Ishikawa (cell line): ENCODE data around the gene TLE6.

ENCODE experiments used
- CEBPB ChIP-seq: IDR thresholded peaks from 2 replicates; pipeline ENCODE4 v1.6.1; 2012
- CREB1 ChIP-seq: IDR thresholded peaks from 2 replicates; pipeline ENCODE4 v1.6.1; 2012; ENCODE audit warnings: low read depth
- EGR1 ChIP-seq: IDR thresholded peaks from 2 replicates; pipeline ENCODE4 v1.6.1; 2012
- EP300 ChIP-seq: IDR thresholded peaks from 2 replicates; pipeline ENCODE4 v1.6.1; 2012; ENCODE audit warnings: borderline replicate concordance
- FOXM1 ChIP-seq: IDR thresholded peaks from 2 replicates; pipeline ENCODE4 v1.6.1; 2012; ENCODE audit warnings: low read depth, borderline replicate concordance
- NFIC ChIP-seq: IDR thresholded peaks from 2 replicates; pipeline ENCODE4 v1.6.1; 2012
- RAD21 ChIP-seq: IDR thresholded peaks from 2 replicates; pipeline ENCODE4 v1.6.1; 2012; ENCODE audit warnings: low read depth
- TAF1 ChIP-seq: IDR thresholded peaks from 2 replicates; pipeline ENCODE4 v1.6.1; 2012; ENCODE audit warnings: low read depth, mild to moderate bottlenecking
- TCF12 ChIP-seq: IDR thresholded peaks from 2 replicates; pipeline ENCODE4 v1.6.1; 2012; ENCODE audit warnings: low read depth
- TEAD4 ChIP-seq: IDR thresholded peaks from 2 replicates; pipeline ENCODE4 v1.6.1; 2012
- YY1 ChIP-seq: IDR thresholded peaks from 2 replicates; pipeline ENCODE4 v1.6.1; 2012; ENCODE audit warnings: low read depth
- ZBTB7A ChIP-seq: IDR thresholded peaks from 2 replicates; pipeline ENCODE4 v1.6.1; 2012; ENCODE audit warnings: low read depth
- TF ChIP-seq, protein P1 (sequence below): IDR thresholded peaks from 2 replicates; pipeline ENCODE4 v1.6.1; 2012
- TF ChIP-seq, protein P2 (sequence below): IDR thresholded peaks from 2 replicates; pipeline ENCODE4 v1.6.1; 2012
- TF ChIP-seq, protein P3 (sequence below): IDR thresholded peaks from 2 replicates; pipeline ENCODE4 v1.6.1; 2012; ENCODE audit warnings: low read depth, mild to moderate bottlenecking

TLE6 gene

DNA sequence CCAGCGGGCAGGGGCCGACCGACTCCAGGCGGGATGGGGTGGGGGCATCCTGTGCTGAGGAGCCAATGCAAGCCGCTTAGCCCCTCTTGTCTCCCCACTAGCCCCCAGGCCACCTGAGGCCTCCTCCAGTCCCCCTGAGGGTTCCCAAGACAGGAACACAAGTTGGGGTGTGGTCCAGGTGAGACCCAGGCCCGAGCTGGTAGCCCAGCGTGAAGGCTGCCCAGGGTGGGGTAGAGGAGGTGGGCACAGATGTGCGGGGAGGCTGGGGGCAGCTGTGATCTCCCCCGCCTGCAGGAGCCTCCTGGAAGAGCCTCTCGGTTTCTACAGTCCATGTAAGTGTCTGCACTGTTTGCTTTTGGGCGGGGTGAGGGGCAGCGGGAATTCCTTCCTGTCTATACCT, 10.4 kb downstream of the TLE6 start:
- no peak for TF ChIP-seq YY1
- TF ChIP-seq FOXM1, result no peak
- TF ChIP-seq EGR1, result no peak
- TF ChIP-seq, protein P1, sequence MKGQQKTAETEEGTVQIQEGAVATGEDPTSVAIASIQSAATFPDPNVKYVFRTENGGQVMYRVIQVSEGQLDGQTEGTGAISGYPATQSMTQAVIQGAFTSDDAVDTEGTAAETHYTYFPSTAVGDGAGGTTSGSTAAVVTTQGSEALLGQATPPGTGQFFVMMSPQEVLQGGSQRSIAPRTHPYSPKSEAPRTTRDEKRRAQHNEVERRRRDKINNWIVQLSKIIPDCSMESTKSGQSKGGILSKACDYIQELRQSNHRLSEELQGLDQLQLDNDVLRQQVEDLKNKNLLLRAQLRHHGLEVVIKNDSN, result no peak
- no peak for TF ChIP-seq RAD21

DNA sequence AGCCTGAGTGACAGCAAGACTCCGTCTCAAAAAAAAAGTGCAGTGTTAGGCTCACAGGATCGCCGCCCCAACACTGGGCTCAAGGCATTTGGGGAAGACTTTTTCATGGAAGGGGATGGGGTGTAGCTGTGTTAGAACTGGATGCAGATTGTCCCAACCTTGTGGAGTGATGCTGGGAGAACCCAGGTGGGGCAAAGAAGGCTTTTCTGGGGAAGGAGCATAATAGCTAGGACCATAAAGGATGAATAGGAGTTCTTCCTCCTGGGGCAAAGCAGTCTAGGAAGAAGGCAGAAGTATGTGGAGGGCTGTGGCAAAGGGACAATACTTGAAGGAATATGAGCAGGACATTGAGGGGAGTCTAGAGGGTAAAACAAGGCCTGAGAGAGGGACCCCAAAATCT, 11.2 kb downstream of the TLE6 start:
- TF ChIP-seq CREB1 (no peak), YY1 (no peak), TAF1 (no peak), EGR1 (no peak), RAD21 (no peak), FOXM1 (no peak), TEAD4 (no peak), CEBPB (no peak), EP300 (no peak), TCF12 (no peak), NFIC (no peak)
- TF ChIP-seq, protein P2, sequence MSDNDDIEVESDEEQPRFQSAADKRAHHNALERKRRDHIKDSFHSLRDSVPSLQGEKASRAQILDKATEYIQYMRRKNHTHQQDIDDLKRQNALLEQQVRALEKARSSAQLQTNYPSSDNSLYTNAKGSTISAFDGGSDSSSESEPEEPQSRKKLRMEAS, result no peak
- TF ChIP-seq, protein P1, result no peak
- TF ChIP-seq, protein P3, sequence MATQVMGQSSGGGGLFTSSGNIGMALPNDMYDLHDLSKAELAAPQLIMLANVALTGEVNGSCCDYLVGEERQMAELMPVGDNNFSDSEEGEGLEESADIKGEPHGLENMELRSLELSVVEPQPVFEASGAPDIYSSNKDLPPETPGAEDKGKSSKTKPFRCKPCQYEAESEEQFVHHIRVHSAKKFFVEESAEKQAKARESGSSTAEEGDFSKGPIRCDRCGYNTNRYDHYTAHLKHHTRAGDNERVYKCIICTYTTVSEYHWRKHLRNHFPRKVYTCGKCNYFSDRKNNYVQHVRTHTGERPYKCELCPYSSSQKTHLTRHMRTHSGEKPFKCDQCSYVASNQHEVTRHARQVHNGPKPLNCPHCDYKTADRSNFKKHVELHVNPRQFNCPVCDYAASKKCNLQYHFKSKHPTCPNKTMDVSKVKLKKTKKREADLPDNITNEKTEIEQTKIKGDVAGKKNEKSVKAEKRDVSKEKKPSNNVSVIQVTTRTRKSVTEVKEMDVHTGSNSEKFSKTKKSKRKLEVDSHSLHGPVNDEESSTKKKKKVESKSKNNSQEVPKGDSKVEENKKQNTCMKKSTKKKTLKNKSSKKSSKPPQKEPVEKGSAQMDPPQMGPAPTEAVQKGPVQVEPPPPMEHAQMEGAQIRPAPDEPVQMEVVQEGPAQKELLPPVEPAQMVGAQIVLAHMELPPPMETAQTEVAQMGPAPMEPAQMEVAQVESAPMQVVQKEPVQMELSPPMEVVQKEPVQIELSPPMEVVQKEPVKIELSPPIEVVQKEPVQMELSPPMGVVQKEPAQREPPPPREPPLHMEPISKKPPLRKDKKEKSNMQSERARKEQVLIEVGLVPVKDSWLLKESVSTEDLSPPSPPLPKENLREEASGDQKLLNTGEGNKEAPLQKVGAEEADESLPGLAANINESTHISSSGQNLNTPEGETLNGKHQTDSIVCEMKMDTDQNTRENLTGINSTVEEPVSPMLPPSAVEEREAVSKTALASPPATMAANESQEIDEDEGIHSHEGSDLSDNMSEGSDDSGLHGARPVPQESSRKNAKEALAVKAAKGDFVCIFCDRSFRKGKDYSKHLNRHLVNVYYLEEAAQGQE, result no peak

DNA sequence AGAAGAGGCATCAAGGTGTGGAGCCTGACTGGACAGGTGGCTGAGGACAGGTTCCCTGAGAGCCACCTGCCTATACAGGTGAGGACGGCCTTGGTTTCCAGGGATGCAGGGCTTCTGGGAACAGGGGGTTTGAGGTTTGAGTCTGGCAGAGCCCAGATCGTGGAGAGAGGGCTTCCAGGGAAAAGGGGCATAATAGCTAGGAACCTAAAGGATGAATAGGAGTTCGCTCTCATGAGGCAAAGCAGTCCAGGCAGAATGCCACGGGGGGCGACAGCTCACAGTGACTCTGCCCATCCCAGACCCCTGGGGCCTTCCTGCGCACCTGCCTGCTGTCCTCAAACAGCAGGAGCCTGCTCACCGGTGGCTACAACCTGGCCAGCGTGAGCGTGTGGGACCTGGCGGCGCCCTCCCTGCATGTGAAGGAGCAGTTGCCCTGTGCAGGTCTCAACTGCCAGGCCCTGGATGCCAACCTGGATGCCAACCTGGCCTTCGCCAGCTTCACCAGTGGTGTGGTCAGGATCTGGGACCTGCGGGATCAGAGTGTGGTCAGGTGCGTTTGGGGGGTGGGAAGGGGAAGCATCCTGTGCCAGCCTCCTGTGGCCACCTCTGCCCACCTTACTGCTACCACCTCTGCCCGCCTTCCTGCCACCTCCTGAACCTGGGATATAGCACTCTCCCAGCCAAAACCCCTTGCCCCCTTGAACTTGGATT, 12.0 kb downstream of the TLE6 start:
- TF ChIP-seq, protein P2, result no peak
- TF ChIP-seq, protein P1, result no peak
- TF ChIP-seq YY1, result no peak
- no peak for TF ChIP-seq RAD21
- TF ChIP-seq NFIC, result no peak
- no peak for TF ChIP-seq ZBTB7A
- no peak for TF ChIP-seq TCF12

DNA sequence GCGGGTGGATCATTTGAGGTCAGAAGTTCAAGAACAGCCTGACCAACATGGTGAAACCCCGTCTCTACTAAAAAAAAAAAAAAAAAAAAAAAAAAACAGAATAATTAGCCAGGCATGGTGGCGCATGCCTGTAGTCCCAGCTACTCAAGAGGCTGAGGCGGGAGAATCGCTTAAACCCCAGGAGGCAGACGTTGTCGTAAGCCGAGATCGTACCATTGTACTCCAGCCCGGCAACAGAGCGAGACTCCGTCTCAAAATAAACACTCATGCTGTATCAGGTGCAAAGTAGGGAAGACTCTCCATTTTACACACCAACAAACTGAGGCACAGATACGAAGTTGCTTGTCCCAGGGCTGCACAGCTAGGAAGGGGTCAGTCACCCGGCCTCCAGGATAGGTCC, 15.6 kb downstream of the TLE6 start:
- TF ChIP-seq, protein P3, result no peak
- no peak for TF ChIP-seq EGR1
- no peak for TF ChIP-seq TEAD4
- TF ChIP-seq, protein P1, result no peak
- TF ChIP-seq EP300, result no peak
- no peak for TF ChIP-seq NFIC
- TF ChIP-seq TCF12, result no peak
- no peak for TF ChIP-seq CREB1
- no peak for TF ChIP-seq FOXM1
- TF ChIP-seq, protein P2, result no peak
- no peak for TF ChIP-seq YY1
- TF ChIP-seq RAD21, result no peak
- TF ChIP-seq ZBTB7A, result no peak
- TF ChIP-seq TAF1, result no peak
- no peak for TF ChIP-seq CEBPB

DNA sequence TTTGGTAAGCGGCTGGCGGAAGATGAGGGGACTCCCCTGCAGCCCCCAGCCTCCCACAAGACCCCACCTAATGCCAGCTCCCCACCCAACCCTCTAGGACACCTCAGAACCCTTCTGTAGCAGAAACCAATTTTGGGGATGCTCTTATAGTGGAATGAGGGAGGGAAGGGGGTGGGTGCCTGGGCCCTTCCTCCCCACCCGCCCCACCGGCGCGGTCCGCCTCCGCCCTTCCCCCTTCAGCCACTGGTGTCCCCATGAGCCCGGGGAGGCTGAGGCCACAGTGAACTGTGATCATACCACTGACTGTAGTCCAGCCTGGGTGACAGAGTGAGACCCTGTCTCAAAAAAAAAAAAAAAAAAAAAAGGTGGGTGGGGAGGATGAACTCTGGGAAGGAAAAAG, 16.2 kb downstream of the TLE6 start:
- TF ChIP-seq EGR1, result no peak
- TF ChIP-seq RAD21, result no peak
